Measurements from ENCODE around the gene TNNI3.

DNA sequence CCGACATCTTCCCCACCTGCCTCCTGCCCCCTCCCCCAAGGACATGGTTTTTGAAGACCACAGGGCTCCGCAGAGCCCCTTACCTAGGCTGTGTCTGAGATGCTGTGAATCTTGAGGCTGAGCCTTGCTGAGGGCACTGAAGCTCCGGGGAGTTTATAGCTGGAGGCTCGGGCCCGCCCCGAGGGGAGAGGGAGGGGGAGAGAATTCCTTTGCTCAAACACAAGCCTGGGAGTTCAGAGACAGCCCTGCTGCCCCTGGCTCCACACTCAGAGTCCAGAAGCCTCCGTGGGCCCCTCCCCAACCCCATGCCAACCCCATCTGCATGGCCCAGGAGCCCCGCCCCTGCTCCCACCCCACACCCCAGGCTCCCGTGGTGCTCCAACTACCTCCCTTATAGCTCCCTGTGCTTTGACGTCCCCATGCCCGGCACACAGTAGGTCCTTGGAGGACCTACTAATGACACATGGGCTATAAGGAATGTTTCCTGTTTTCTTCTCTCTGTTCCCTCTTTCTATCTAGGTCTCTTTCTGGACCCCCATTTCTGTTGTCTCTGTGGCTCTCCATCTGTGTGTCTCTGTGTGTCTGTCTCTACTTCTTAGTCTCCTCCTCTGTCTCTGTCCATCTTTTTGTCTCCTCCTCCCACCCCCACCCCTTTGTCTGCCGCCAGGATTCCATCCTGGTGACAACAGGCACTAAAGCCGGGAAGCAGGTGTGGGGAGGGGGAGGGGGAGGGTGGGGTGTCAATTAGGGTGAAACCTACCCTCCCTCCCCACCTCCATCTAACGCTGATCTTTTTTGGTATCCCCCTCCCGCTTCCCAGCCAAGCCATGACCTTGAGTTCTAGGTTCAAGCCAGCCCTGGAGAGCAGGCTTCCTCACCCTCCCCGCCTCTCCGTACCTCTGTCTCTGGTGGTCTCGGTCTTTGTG is 8.2 kb downstream of the TNNI3 start, which contains the start of gene TNNT1:
- TF ChIP-seq, protein P1, sequence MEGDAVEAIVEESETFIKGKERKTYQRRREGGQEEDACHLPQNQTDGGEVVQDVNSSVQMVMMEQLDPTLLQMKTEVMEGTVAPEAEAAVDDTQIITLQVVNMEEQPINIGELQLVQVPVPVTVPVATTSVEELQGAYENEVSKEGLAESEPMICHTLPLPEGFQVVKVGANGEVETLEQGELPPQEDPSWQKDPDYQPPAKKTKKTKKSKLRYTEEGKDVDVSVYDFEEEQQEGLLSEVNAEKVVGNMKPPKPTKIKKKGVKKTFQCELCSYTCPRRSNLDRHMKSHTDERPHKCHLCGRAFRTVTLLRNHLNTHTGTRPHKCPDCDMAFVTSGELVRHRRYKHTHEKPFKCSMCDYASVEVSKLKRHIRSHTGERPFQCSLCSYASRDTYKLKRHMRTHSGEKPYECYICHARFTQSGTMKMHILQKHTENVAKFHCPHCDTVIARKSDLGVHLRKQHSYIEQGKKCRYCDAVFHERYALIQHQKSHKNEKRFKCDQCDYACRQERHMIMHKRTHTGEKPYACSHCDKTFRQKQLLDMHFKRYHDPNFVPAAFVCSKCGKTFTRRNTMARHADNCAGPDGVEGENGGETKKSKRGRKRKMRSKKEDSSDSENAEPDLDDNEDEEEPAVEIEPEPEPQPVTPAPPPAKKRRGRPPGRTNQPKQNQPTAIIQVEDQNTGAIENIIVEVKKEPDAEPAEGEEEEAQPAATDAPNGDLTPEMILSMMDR (IDR thresholded peaks at IDR 0.05; ENCODE audit: low read depth, low read length) = no peak
- TF ChIP-seq EZH2phosphoT487 (IDR thresholded peaks at IDR 0.05; ENCODE audit: low read depth) = no peak

All from OCI-LY3 (cell line).